OCI-LY1 (cell line): Measurements from ENCODE around the gene MRPL58.

Source experiments
- CTCF ChIP-seq: fragments of 200-600 bp; sonication (generic), shearing (Covaris generic); IDR thresholded peaks from 2 replicates; pipeline ENCODE4 v1.5.1; 2017; ENCODE audit warnings: mild to moderate bottlenecking, antibody characterized with exemption, low read length, moderate library complexity, mixed read lengths
- EZH2 ChIP-seq: fragments of 200-600 bp; sonication (generic), shearing (Covaris generic); IDR thresholded peaks from 2 replicates; pipeline ENCODE4 v1.8.0; 2017; ENCODE audit warnings: borderline replicate concordance, mixed run types, mild to moderate bottlenecking, antibody characterized with exemption, low read length, moderate library complexity, mixed read lengths

GRCh38 chr17:75013092-75013559 lies 656 bp downstream of the MRPL58 start:
- TF ChIP-seq EZH2 = no peak
- no peak for TF ChIP-seq CTCF
